NAMALWA (cell line): ENCODE results near the gene KNDC1.

Source experiments
- DNase-seq: peaks from one replicate; pipeline ENCODE4 v3.0.0-alpha.2; 2015; ENCODE audit warnings: low spot score

KNDC1 gene

DNA sequence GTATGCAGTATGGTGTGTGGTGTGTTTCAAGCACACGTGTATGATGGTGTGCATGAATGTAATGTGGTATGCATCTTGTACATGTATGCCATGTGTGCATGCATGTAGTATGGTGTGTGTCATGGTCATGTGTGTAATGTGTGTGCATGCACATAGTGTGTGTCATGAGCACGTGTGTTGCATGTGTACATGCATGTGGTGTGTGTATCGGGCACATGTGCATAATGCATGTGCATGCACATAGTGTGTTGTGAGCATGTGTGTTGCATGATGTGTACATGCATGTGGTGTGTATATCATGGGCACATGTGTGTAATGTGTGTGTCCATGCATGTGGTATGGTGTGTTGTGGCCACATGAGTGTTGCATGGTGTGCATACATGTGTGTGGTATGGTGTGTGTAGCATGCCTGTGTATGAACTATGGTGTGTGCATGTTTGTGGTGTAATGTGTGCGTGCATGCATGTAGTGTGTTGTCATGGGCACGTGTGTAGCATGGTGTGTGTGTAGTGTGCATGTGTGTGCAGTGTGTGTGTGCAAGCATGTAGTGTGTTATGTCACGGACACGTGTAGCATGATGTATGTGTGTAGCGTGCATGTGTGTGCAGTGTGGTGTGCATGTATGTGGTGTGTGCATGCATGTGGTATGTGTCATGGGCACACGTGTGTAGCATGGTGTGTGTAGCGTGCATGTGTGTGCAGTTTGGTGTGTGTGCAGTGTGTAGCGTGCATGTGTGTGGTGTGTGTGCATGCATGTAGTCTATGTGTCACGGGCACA lies 17.6 kb downstream of the KNDC1 start:
- DNase-seq = no peak

DNA sequence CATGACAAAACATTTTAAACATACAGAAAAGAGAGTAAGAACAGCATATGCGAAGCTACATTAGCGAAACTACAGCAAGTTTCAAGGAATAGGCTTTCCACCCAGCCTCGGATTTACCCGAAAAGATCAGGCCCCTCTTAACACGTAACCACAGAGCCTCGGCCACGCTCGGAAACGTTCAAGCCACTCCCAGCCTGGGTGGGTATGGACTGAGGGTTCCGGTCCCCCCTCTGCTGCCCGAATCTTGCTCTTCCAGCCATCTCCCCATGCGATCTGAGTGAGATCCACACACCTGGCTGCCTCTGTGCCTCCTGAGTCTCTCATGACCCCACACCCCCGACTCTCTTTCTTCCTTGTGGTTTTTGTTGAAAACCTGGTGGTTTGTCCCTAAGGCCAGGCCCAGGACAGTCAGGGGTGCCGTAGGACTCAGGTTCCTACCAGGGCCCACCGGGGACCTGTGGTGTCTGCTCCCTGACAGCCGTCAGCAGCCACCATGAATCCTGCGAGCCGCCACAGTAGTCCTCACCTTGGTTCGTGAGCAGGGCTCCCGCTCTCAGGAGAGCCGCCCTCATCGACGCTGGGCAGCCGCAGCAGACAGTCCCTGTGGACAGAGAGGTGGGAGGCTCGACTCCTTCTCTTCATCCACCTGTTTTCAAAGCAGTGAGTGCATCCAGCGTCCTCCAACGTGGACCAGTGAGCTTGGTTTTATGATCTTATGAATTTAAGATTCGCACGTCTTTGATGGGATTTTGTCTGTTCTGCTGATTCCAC lies 18.5 kb downstream of the KNDC1 start:
- DNase-seq = no peak

DNA sequence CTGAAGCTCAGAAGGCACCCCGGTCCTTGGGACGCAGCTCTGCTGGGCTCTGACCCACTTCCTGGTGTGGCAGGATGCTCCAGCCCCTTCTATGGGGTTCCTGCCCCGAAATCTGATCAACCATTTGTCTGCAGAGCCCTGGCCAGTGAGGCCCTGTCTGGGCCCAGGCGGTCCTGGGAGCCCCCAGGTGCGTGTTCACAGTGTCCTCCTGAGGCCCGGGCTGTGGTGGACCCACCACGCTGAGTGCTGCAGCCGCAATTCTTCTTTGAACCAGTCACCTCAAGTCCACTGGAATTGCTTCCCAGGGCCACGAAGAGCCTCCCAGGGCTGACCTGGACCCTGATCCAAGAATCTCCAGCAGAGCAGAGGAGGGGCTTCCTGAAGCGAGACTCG lies 19.1 kb downstream of the KNDC1 start:
- no peak for DNase-seq

DNA sequence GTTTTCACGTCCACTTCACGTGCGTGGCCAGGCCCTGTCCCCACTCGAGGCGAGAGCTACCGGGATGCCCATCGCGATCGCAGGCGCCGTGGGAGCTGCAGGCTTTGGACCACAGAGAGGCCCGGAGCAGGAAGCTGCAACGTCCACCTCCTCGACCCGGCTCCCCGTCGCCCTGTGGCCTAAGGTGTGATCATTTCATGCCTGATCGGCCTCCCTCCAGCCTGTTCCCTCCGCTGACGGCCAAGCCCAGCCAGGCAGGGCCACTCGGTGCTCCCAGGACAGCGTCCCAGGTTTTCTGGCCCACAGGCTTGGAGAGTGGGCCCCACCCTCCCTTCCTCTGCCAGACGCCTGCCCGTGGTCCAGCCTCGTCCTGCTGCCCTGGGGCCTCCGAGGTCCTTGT lies 19.6 kb downstream of the KNDC1 start:
- no peak for DNase-seq

DNA sequence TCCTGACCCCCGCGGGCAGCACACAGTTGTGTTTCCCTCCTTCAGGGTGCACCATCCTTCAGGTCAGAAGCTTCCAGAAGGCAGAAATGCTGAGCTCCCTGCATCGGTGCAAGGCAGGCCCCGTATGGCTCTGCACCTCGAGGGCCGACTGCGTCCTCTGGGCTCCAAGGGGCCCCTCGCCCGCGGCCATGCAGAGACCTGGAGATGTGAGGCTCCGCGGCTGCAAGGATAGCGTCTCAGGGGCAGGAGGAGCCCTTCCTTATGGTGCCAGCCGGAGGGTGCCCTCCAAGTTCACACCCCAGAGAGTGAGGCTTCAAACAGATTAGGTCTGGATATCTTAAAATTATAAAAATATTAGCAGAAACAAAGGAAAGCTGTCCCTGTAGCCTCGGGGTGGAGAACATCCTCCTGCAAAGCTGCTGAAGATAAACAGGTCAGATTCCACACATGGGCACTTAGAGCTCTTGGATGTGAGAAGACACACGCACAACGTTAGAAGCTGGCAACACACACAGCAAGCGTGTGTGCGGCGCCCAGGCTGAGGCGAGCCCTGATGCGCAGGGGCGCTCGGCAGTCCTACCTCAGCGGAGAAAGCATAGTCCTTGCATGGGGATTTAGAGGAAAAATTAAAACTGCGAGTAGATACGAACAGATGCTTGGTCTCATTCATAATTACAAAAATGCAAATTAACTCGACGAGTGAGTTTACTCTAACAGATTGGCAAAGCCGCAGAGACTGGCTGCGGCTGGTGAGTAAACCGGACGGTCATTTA lies 20.4 kb downstream of the KNDC1 start:
- no peak for DNase-seq

DNA sequence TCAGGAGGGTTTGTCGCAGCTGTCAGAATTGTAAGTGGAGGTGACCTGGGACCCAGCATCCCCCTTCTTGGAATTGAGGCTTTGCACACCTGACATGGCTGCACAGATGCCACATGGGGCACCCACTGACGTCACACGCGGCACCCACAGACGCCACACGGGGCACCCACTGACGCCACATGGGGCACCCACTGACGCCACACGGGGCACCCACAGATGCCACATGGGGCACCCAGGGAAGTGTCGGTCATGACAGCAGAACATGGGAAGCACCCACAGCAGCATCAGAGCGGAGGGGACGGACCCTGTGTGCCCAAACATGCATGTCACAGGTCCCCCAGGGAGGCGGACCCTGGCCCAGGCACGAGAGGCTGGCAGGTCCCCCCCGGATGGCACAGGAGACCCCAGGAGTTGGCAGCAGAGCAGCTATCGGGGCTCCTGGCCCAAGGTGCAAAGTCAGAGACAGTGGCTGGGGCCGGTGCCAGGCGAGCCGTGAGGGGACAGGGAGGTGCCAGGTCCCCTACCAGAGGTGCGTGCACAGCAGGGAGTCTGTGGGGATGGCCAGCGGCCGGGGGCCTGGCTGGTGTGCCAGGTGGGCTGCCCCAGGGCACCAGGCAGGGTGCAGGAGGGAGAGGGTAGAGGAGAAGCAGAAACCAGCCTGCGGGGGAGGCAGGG lies 21.1 kb downstream of the KNDC1 start:
- no peak for DNase-seq

DNA sequence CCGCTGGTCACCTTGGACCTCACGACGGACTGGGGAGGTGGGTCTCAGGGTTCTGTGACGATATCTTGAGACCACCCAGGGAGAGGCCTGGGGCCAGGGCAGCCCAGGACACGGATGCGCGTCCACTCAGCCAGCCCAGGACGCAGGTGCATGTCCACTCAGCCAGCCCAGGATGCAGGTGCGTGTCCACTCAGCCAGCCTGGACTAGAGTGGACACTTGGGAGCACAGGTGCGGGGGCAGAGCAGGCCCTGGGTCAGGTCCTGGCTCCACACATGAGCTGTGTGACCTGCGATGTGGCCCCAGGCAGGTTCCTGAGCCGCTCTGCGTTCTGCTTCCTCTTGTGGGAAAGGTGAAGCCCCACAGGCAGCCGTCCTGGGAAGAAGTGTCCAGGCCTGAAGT lies 22.2 kb downstream of the KNDC1 start:
- no peak for DNase-seq

DNA sequence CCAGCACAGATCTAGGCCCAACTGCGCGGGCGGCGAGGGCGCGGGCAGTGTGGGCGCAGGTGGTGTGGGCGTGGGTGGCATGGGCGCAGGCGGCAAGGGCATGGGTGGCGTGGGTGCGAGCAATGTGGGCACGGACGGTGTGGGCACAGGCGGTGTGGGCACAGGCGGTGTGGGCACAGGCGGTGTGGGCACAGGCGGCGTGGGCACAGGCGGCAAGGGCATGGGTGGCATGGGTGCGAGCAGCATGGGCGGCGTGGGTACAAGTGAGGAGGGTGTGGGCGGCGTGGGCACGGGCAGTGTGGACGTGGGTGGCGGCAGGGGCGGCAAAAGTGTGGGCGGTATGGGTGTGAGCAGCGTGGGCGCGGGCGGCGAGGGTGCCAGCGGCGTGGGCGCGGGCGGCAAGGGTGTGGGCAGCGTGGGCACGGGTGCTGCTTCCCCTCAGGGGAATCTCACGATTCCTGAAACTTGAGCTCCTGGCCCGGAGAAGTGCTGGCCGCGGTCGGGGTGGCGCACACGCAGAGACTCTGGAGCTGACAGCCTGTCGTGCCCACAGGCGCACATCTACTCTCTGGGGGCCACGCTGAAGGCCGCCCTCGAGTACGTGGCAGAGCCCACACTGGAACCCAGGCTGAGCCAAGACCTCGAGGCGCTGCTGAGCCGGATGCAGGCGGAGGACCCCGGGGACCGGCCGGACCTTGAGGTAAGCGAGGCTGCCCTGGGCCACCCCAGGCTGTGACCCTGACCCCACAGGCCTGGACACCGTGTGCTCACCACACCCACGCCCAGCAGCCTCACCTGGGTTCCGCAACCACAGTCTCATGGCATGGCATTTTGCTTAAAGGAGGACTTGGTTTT lies 23.0 kb downstream of the KNDC1 start:
- no peak for DNase-seq

DNA sequence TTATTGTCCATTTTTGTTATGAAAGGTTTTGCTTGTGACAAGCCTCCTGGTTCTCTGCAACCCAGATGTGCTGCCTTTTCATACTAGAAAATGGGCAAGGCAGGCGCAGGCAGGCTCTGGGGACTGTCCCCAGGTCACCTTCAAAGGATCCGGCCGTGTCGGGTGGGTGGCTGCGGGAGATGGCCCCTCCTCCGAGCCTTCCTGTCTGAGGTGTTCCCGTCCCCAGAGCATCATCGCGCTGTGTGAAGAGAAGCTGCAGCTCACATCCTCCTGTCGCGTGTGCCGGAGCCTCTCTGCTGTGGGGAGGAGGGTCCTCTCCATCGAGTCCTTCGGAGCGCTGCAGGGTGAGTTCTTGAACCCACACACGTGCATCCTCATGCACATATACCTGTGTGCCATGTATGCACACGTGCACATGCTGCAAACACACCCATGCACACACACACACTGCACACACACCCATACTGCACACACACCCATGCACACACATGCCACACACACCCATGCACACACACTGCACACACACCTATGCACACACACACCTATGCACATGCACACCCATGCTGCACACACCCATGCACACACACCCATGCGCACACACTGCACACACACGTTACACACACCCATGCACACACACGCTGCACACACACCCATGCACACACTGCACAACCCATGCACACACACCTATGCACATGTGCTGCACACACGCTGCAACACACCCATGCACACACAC lies 23.8 kb downstream of the KNDC1 start:
- no peak for DNase-seq

DNA sequence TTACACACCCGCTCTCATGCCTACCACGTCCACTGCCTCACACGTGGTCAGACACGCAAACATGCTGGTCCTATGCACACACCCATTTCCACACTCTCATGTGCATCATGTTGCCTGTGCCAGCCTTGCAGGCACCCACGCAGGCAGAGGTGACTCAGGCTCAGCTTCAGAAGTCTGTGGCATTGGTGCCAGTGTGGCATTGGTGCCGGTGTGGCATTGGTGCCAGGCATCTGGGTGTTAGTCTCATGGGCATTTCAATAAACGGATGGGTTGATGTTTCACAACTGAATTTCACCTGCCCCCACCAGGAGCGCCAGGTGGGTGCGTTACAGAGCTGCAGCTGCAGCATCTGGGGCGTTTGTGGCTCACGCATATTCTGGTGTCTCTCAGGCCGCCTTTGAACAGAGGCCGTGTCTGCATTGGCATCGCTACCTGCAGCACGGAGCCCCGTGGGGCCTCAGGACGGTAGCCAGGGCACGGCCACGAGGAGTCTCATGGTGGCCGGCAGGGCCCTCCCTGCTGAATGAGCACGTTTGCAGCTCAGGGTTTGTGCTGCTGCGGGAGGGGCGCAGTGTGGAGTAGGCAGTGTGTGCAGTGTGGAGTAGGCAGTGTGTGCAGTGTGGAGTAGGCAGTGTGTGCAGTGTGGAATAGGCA lies 24.7 kb downstream of the KNDC1 start:
- DNase-seq = no peak

DNA sequence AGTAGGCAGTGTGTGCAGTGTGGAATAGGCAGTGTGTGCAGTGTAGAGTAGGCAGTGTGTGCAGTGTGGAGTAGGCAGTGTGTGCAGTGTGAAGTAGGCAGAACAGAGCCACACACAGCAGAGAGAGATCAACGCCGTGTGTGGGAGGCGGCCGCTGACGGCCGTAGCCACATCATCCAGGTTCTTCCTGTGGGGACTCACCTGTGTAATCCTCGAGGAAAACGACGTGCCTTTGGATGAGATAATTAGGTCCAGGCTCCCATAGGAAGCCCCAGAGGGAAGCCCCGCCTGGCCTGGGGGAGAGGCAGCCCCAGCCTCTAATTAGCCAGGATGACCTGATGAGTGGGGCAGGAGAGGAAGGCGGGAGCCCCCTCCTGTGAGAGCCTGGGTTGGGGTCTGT lies 25.4 kb downstream of the KNDC1 start:
- DNase-seq = no peak

DNA sequence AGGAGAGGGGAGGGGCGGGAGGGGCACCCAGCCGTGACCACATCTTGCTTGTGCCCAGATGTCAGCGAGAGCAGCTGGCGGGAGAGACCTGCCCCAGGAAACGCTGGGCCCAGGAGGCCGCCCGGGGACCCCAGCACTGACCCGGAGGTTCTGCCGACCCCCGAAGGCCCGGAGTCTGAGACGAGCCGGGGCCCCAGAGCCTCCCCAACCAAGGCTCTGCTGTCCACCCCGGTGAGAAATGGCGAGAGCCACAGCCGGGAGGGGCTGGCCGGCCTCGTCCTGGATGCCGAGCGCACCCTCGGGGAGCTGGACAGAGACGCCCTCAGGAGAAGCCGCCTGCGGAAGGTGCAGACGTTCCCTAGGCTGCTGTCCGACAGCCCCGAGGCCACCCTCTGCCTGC lies 25.9 kb downstream of the KNDC1 start:
- DNase-seq = no peak

DNA sequence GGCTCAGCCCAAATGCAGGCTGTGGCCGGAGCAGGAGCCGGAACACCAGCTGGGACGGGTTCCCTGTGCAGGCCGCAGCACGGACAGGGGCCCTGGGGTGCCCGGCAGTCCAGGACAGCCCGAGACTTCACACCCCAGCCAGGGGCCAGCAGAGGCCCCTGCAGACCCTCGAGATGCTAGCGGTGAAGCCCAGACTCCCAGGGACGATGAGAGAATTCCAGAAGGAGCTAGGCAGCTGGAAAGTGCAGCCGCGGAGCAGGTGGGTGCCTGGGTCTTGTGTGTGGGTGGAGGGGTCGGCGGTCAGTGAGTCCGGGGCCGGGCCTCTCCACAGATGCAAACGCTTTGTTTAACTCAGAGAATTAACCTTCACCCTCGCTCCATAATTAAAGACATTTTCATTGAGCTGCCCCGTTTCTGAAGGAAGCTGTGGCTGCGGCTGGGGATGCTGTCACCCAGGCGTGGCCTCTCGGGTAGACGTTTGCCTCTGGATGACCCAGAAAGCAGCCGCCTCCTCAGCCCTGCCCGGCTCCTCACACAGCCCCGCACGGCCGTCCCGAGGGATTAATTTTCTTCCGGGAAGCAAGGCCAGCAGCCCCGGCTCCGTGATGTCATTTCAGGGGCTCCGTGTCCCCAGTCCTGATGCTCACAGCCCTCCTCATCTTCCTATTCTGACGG lies 26.5 kb downstream of the KNDC1 start:
- no peak for DNase-seq

DNA sequence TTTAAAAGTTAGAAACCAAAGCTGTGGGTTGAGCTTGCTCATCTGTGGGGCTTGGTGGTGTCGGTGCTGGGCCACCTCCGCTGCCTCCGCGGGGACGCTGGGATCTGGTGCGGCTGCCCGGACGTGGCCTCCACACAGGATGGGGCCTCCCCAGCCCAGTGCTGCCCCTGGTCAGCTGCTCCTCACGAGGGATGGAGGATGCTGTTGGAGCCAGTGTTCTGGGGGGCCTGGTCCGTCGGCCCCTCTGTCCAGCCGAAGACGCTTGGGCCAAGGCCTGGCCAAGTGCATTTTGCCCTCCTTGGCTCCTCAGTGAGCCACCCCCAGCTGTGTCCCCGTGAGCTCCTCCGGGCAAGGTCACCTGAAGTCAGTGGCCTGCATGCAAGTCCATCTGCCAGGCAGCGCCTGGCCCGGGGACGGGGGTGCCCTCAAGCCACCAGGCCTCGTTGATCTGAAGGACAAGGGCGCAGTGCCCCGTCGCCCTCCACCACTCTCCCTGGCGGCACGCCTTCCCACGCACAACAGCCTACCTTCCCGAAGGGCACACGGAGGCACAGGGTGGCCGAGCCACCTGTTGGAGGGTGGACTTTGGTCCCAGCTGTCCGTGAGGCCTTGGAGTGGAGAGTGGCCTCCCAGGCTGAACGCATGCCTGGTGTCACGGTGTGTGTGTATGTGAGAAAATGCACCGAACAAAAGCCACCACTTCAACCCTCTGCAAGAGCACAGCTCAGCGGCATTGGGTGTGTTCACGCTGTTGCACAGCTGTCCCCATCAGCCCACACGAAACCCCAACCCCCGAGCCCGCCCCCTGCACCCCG lies 27.3 kb downstream of the KNDC1 start:
- no peak for DNase-seq

DNA sequence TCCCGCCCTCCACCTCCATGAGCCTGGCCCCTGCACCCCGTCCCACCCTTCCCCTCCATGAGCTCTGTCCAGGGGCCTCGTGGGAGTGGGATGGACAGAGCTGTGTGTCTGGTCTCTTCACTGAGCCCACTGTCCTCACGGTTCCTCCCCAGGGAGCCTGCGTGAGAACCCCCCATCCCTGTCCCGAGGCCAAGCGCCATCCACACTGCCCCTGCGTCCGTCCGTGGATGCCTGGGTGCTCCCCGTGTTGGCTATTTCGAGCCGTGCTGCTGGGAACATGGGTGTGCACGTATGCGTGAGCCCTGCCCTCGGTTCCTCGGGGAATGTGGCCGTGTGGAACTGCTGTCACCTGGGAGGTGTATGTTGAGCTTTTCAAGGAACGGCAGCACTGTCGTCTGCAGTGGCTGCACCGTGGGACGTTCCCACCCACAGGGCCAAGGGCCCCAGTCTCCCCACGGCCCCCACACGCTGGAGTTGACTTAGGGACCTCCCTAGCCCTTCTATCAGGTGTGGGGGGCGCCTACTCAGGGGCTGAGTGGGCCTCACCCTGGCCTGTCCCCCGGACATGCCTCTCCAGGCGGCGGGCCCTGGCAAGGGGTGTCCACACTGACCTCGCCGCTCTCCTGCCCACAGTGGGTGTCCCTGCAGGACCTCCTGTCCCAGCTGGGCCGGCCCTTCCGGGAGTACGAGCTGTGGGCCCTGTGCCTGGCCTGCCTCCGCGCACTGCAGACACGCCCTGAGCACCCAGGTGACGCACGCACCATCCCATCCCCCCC lies 28.1 kb downstream of the KNDC1 start:
- DNase-seq = no peak

DNA sequence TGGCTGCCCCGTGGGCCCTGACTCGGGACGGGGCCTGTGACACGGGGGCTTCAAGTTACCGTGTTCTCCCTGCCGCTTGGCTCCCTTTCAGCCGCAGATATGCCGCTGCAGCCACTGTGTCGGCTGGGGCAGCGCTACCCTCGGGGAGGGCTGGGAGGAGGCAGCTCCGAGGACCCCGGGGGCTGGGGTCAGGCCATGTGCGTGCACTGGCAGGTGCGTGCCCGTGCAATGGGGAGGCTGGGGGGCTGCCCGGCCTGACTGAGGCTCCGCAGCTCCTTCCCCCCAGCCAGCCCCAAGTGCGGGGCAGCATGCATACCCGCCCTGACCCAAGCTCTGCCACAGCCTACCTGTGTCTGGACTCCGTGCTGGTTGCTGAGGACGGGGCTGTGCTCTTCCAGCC lies 29.2 kb downstream of the KNDC1 start:
- no peak for DNase-seq

DNA sequence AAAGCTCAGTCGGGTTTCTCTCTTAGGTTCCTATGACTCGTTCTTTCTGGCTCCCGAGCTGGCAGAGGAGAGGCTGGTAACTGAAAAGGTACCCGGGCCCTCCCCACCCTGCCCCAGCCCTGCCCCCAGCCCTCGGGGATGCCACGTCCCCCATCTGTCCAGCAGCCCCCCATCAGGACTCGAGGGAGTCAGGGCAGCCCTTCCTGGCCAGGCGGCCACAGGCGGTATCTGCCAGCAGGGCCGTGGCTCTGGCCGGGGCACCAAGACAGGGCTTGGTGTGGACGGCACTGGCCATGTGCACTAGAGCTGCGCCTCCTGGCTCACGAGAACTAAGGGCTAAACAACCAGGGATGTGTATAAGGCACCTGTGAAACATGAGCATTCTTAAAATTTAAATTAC lies 29.7 kb downstream of the KNDC1 start:
- DNase-seq = no peak

DNA sequence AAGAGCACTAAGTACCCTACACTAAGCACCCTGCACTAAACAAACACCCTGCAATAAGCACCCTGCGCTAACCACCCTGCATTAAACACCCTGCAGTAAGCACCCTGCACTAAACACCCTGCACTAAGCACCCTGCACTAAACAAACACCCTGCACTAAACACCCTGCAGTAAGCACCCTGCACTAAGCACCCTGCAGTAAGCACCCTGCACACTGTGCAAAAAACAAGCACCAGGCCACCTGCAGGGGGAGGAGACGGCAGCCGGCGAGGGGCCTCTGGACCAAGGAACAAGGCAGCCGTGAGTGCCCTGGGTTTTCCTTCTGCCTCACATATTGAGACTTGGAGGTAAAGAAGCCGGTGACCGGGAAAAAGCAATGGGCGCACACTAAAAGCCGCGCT lies 30.2 kb downstream of the KNDC1 start:
- no peak for DNase-seq
